Mesendoderm (in vitro differentiated cells): Measurements from ENCODE around the gene ADORA1.
A peak's percentile ranks its signal among the peaks of the same experiment; 100 is the strongest.

Experiments used
- DNase-seq: peaks from one replicate; pipeline ENCODE4 v3.0.0; 2013
- H2AK5ac ChIP-seq: 2 replicates; pipeline ENCODE4 v1.6.1; 2013; ENCODE audit warnings: low read length, inconsistent platforms
- H2BK120ac ChIP-seq: 2 replicates; pipeline ENCODE4 v1.6.1; 2013; ENCODE audit warnings: low read depth, mild to moderate bottlenecking, low read length, moderate library complexity, mixed read lengths
- H2BK15ac ChIP-seq: replicated peaks from 2 replicates; pipeline ENCODE4 v1.6.1; 2013; ENCODE audit warnings: low read depth, mild to moderate bottlenecking, moderate library complexity
- H2BK5ac ChIP-seq: 2 replicates; pipeline ENCODE4 v1.6.1; 2013; ENCODE audit warnings: low read length, inconsistent platforms
- H3K18ac ChIP-seq: 2 replicates; pipeline ENCODE4 v1.6.1; 2013; ENCODE audit warnings: mild to moderate bottlenecking, low read length, mixed read lengths
- H3K23ac ChIP-seq: one replicate; pipeline ENCODE4 v1.6.1; 2013; ENCODE audit warnings: low read length
- H3K27ac ChIP-seq: 2 replicates; pipeline ENCODE4 v1.5.1; 2013; ENCODE audit warnings: low read depth, mild to moderate bottlenecking, inconsistent platforms, low read length, moderate library complexity
- H3K27me3 ChIP-seq: 2 replicates; pipeline ENCODE4 v1.6.1; 2013; ENCODE audit warnings: low read length, control low read depth, mild to moderate bottlenecking, inconsistent platforms; ENCODE audit not compliant: insufficient read depth, poor library complexity
- H3K36me3 ChIP-seq: 2 replicates; pipeline ENCODE4 v1.6.1; 2013; ENCODE audit warnings: low read length, inconsistent platforms; ENCODE audit not compliant: control insufficient read depth, insufficient read depth
- H3K4ac ChIP-seq: one replicate; pipeline ENCODE4 v1.6.1; 2013; ENCODE audit warnings: low read depth, mild to moderate bottlenecking, low read length, moderate library complexity
- H3K4me1 ChIP-seq: 2 replicates; pipeline ENCODE4 v1.6.1; 2013; ENCODE audit warnings: low read depth, low read length, inconsistent platforms; ENCODE audit not compliant: control insufficient read depth
- H3K4me2 ChIP-seq: 2 replicates; pipeline ENCODE4 v1.6.1; 2013; ENCODE audit warnings: low read length
- H3K4me3 ChIP-seq: 2 replicates; pipeline ENCODE4 v1.5.1; 2013; ENCODE audit warnings: mild to moderate bottlenecking, low read length
- H3K56ac ChIP-seq: one replicate; pipeline ENCODE4 v1.6.1; 2013; ENCODE audit warnings: low read length
- H3K79me1 ChIP-seq: 2 replicates; pipeline ENCODE4 v1.6.1; 2013; ENCODE audit warnings: low read length, inconsistent platforms
- H3K79me2 ChIP-seq: 2 replicates; pipeline ENCODE4 v1.6.1; 2013; ENCODE audit warnings: mild to moderate bottlenecking, low read length; ENCODE audit not compliant: control insufficient read depth, insufficient read depth
- H3K9ac ChIP-seq: 2 replicates; pipeline ENCODE4 v1.6.1; 2013; ENCODE audit warnings: low read length, inconsistent platforms
- H4K5ac ChIP-seq: one replicate; pipeline ENCODE4 v1.6.1; 2013; ENCODE audit warnings: low read length
- H4K8ac ChIP-seq: one replicate; pipeline ENCODE4 v1.6.1; 2013; ENCODE audit warnings: low read depth, mild to moderate bottlenecking, control low read depth, low read length, moderate library complexity
- WGBS: extraction: QIAGEN DNeasy Blood & Tissue Kit; methylation state at CpG from one replicate; pipeline ENCODE4 v1.1.7; 2013; ENCODE audit warnings: low lambda C conversion rate, missing lambda C conversion rate; ENCODE audit not compliant: insufficient coverage; ENCODE audit errors: extremely low coverage; 5-methylcytosine and 5-hydroxymethylcytosine counted together

ADORA1 gene

GRCh38 chr1:203178821-203179666 is 51.5 kb downstream of the ADORA1 start:
- Histone ChIP-seq H3K4ac (peak overlapping the region; percentile 61), H2AK5ac (peak overlapping the region; percentile 7), H3K9ac (no peak overlapping the region), H3K27me3 (no peaks in the 10 kb centered on the region), H3K18ac (peak overlapping the region; percentile 31), H3K56ac (peak overlapping the region; percentile 29), H3K4me1 (peaks cover 18% of the 10 kb centered on the region), H3K79me1 (no peaks in the 10 kb centered on the region), H2BK5ac (peak overlapping the region; percentile 12), H3K36me3 (no peaks in the 10 kb centered on the region), H2BK15ac (no peak overlapping the region), H2BK120ac (no peak overlapping the region), H4K5ac (no peak overlapping the region), H3K4me3 (no peak overlapping the region), H3K23ac (no peak overlapping the region), H4K8ac (no peak overlapping the region), H3K79me2 (no peaks in the 10 kb centered on the region), H3K27ac (peak overlapping the region; percentile 51), H3K4me2 (no peak overlapping the region)
- no CpG with 5 or more reads among the region's 14 CpGs for WGBS
- peak; percentile 55 for DNase-seq

DNA sequence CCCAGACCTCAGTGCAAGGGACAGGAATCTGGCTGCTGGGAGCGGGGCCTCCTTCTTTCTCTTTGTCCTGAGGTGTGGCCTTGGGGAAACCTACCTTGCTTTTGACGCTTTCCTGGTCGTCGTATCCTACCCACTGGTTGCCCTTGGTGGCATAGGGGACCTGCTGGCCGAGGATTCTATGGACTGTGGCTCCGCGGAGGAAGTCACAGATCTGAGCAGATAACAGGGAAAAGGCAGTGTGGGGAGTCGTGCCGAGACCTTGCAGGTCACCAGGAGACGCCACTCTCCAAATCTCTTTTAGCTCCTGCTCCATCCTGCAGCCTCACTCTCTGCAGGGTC is 52.1 kb downstream of the ADORA1 start:
- no peaks in the 10 kb centered on the region for H3K36me3 ChIP-seq
- no peak overlapping the region for H2AK5ac ChIP-seq
- no peak overlapping the region for H4K5ac ChIP-seq
- no peak overlapping the region for H4K8ac ChIP-seq
- H3K23ac ChIP-seq = no peak overlapping the region
- H2BK5ac ChIP-seq = no peak overlapping the region
- no peak overlapping the region for H3K56ac ChIP-seq
- no peaks in the 10 kb centered on the region for H3K79me2 ChIP-seq
- peaks cover 18% of the 10 kb centered on the region for H3K4me1 ChIP-seq
- H3K18ac ChIP-seq = no peak overlapping the region
- no peaks in the 10 kb centered on the region for H3K27me3 ChIP-seq
- no CpG with 5 or more reads among the region's 10 CpGs for whole genome bisulfite sequencing
- H2BK120ac ChIP-seq = no peak overlapping the region
- H3K4me3 ChIP-seq = no peak overlapping the region
- no peak overlapping the region for H3K27ac ChIP-seq
- H3K4ac ChIP-seq = peak overlapping the region; percentile 61
- no peak overlapping the region for H2BK15ac ChIP-seq
- DNase-seq = no peak
- H3K9ac ChIP-seq = no peak overlapping the region
- H3K4me2 ChIP-seq = no peak overlapping the region
- no peaks in the 10 kb centered on the region for H3K79me1 ChIP-seq

- Histone ChIP-seq H2AK5ac (no peak overlapping the region), H3K27ac (no peak overlapping the region), H3K18ac (no peak overlapping the region), H4K5ac (no peak overlapping the region), H3K9ac (no peak overlapping the region), H4K8ac (no peak overlapping the region), H3K4me1 (peaks cover 21% of the 10 kb centered on the region), H3K56ac (no peak overlapping the region), H3K4me2 (no peak overlapping the region), H3K36me3 (no peaks in the 10 kb centered on the region), H3K23ac (no peak overlapping the region), H3K4ac (no peak overlapping the region), H3K79me1 (no peaks in the 10 kb centered on the region), H2BK15ac (no peak overlapping the region), H3K27me3 (no peaks in the 10 kb centered on the region), H3K4me3 (no peak overlapping the region), H2BK5ac (no peak overlapping the region), H2BK120ac (no peak overlapping the region), H3K79me2 (no peaks in the 10 kb centered on the region)
- no CpG with 5 or more reads among the region's 11 CpGs for whole genome bisulfite sequencing
- DNase-seq = no peak
These were observed 53.2 kb downstream of the ADORA1 start for GRCh38 chr1:203180611-203181330.

- H3K79me1 ChIP-seq = no peaks in the 10 kb centered on the region
- no peak overlapping the region for H3K27ac ChIP-seq
- WGBS = no CpG with 5 or more reads among the region's 10 CpGs
- no peak overlapping the region for H2BK120ac ChIP-seq
- H3K18ac ChIP-seq = peak overlapping the region; percentile 53
- peaks cover 27% of the 10 kb centered on the region for H3K4me1 ChIP-seq
- H3K56ac ChIP-seq = no peak overlapping the region
- H3K4ac ChIP-seq = no peak overlapping the region
- H2BK15ac ChIP-seq = no peak overlapping the region
- H3K23ac ChIP-seq = no peak overlapping the region
- no peak overlapping the region for H2AK5ac ChIP-seq
- no peaks in the 10 kb centered on the region for H3K79me2 ChIP-seq
- DNase-seq = no peak
- no peak overlapping the region for H3K9ac ChIP-seq
- no peak overlapping the region for H2BK5ac ChIP-seq
- H4K5ac ChIP-seq = no peak overlapping the region
- H3K27me3 ChIP-seq = no peaks in the 10 kb centered on the region
- no peak overlapping the region for H3K4me3 ChIP-seq
- H4K8ac ChIP-seq = no peak overlapping the region
- no peak overlapping the region for H3K4me2 ChIP-seq
- H3K36me3 ChIP-seq = no peaks in the 10 kb centered on the region
These were observed 54.3 kb downstream of the ADORA1 start for GRCh38 chr1:203181586-203182386.

- peaks cover 24% of the 10 kb centered on the region for H3K4me1 ChIP-seq
- no peak overlapping the region for H3K4ac ChIP-seq
These were observed 54.9 kb downstream of the ADORA1 start for GRCh38 chr1:203182387-203182953.

More at GRCh38 chr1:203182387-203182953, 54.9 kb downstream of the ADORA1 start:
- Histone ChIP-seq H4K5ac (no peak overlapping the region), H3K79me1 (no peaks in the 10 kb centered on the region), H2BK15ac (no peak overlapping the region), H3K56ac (no peak overlapping the region), H3K18ac (peak overlapping the region; percentile 53), H2BK5ac (no peak overlapping the region), H4K8ac (no peak overlapping the region), H3K27ac (no peak overlapping the region), H3K23ac (no peak overlapping the region), H2AK5ac (no peak overlapping the region), H3K4me2 (no peak overlapping the region), H3K36me3 (no peaks in the 10 kb centered on the region), H3K9ac (no peak overlapping the region), H2BK120ac (no peak overlapping the region), H3K79me2 (no peaks in the 10 kb centered on the region), H3K4me3 (no peak overlapping the region), H3K27me3 (no peaks in the 10 kb centered on the region)
- DNase-seq = no peak
- WGBS = no CpG with 5 or more reads among the region's 7 CpGs
